Vagina (tissue), 2 donors: ENCODE data around the gene E2F1.

Experiments
- POLR2A ChIP-seq, 2 donors: fragments of 450-650 bp; IDR thresholded peaks; one replicate each; pipeline ENCODE4 v1.6.1; 2017; ENCODE audit warnings: antibody characterized with exemption in 2 of 2, mild to moderate bottlenecking in 2 of 2, moderate library complexity in 2 of 2
- POLR2AphosphoS5 ChIP-seq, 2 donors: sonication (generic); formaldehyde crosslinking; IDR thresholded peaks; one replicate each; pipeline ENCODE4 v1.9.0; 2017; ENCODE audit warnings: antibody characterized with exemption in 2 of 2, mild to moderate bottlenecking in 2 of 2, low read depth in 1 of 2; ENCODE audit not compliant: insufficient read depth in 1 of 2
- TF ChIP-seq, protein P1 (sequence below), 3 experiments: fragments of 450-650 bp in 2 of 3; fragments of 200-600 bp in 1 of 3; sonication (generic) in 1 of 3; IDR thresholded peaks; one replicate each; pipeline ENCODE4 v1.5.1; 2017 to 2019; ENCODE audit warnings: antibody characterized with exemption in 3 of 3, mild to moderate bottlenecking in 2 of 3, moderate library complexity in 2 of 3

DNA sequence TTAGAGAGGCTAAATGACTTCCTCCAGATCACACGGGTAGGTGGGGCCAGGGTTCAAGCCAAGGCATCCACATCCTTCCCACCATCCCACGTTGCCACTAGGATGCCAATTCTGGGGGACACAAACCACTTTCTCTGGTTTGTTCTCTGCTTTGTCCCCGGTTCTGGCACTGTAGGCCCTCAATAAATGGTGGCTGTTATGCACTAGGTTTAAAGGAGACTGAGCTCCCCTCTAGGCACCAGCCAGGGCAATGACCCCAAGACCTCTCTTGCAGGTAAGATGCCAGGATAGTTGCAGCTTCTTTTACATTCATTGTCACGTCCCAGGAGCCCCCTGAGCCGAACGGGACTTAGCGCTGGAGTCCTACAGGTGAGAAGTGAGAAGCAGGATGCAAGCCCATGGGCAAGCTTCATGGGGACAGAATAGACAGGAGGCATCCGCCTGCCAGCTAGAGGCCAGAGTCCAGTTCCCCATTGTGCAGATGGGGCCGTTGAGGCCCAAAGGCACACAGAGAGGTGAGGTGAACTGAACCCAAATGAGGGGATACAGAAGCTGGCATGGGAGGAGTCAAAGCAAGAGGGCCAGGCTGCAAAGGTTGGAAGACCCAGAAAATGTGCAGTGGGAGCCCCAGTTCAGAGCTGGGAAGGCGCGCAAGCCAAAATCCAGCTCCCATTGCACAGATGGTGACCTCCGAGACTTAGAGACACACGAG is 33.2 kb upstream of the E2F1 start:
- TF ChIP-seq, protein P1, sequence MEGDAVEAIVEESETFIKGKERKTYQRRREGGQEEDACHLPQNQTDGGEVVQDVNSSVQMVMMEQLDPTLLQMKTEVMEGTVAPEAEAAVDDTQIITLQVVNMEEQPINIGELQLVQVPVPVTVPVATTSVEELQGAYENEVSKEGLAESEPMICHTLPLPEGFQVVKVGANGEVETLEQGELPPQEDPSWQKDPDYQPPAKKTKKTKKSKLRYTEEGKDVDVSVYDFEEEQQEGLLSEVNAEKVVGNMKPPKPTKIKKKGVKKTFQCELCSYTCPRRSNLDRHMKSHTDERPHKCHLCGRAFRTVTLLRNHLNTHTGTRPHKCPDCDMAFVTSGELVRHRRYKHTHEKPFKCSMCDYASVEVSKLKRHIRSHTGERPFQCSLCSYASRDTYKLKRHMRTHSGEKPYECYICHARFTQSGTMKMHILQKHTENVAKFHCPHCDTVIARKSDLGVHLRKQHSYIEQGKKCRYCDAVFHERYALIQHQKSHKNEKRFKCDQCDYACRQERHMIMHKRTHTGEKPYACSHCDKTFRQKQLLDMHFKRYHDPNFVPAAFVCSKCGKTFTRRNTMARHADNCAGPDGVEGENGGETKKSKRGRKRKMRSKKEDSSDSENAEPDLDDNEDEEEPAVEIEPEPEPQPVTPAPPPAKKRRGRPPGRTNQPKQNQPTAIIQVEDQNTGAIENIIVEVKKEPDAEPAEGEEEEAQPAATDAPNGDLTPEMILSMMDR (IDR thresholded peaks at IDR 0.05): no peak
- TF ChIP-seq POLR2A (IDR thresholded peaks at IDR 0.05) (no peak), POLR2AphosphoS5 (IDR thresholded peaks at IDR 0.05; ENCODE audit: insufficient read depth in 1 of 2, low read depth in 1 of 2) (no peak)
